Body of pancreas (tissue), 4 donors: ENCODE data around the gene GATA1. TPM values are rescaled to one million over a fixed set of nuclear protein-coding genes. Genes with fewer than 3 reads are reported as not detected.

Source experiments
- ATAC-seq: fragments of 150-250 bp; one replicate; pipeline ENCODE4 v1.9.1; 2016
- DNase-seq, 4 donors: peaks; one replicate each; pipeline ENCODE4 v3.0.0-alpha.2; 2019
- H3K27ac ChIP-seq, 4 donors: fragments of 200-600 bp; sonication (generic); 1 replicate in 3 of 4; 2 replicates in 1 of 4; pipeline versions ENCODE4 v1.5.1 to v1.6.1; 2016 to 2019; ENCODE audit warnings: mild to moderate bottlenecking in 1 of 4, mixed read lengths in 1 of 4, moderate library complexity in 1 of 4
- H3K27me3 ChIP-seq, 2 donors: fragments of 200-600 bp; sonication (generic); one replicate each; pipeline ENCODE4 v1.6.0; 2016; ENCODE audit warnings: mild to moderate bottlenecking in 1 of 2
- H3K36me3 ChIP-seq, 2 donors: fragments of 200-600 bp; sonication (generic); replicated peaks in 1 of 2; 2 replicates each; pipeline ENCODE4 v1.5.1; 2016; ENCODE audit warnings: low read depth in 2 of 2; ENCODE audit not compliant: insufficient read depth in 1 of 2
- H3K4me1 ChIP-seq: fragments of 200-600 bp; sonication (generic); one replicate; pipeline ENCODE4 v1.6.0; 2016
- H3K4me3 ChIP-seq, 2 donors: fragments of 200-600 bp; sonication (generic); 1 replicate in 1 of 2; 2 replicates in 1 of 2; pipeline ENCODE4 v1.5.1; 2016 to 2019
- H3K9me3 ChIP-seq, 3 donors: fragments of 200-600 bp; sonication (generic); 1 replicate in 2 of 3; 2 replicates in 1 of 3; pipeline ENCODE4 v1.5.1; 2016
- CTCF ChIP-seq, 7 experiments: fragments of 450-650 bp in 4 of 7; fragments of 200-600 bp in 3 of 7; sonication (generic) in 3 of 7; IDR thresholded peaks; one replicate each; pipeline ENCODE4 v1.5.1; 2016 to 2019; ENCODE audit warnings: antibody characterized with exemption in 7 of 7
- POLR2A ChIP-seq, 3 donors: fragments of 450-650 bp; IDR thresholded peaks; one replicate each; pipeline ENCODE4 v1.6.1; 2016; ENCODE audit warnings: antibody characterized with exemption in 3 of 3, mild to moderate bottlenecking in 2 of 3
- WGBS, 2 donors: methylation state at CpG; one replicate each; pipeline ENCODE4 v1.1.5; 2017; 5-methylcytosine and 5-hydroxymethylcytosine counted together
- intact Hi-C: fragments of 100-400 bp; cut with DNase I; formaldehyde crosslinking; loops from one replicate; pipeline ENCODE4 v1.15.1; 2023
- total RNA-seq, 2 donors: library from RNA; depleted of rRNA; stranded (reverse); fragments of >200 nt; gene quantifications; one replicate each; pipeline ENCODE4 v1.1.0, GENCODE V29; 2016

GATA1 gene
- total RNA-seq, 2 donors from 2014 or later, result not detected

- TF ChIP-seq CTCF (IDR thresholded peaks at IDR 0.05) (no peak), POLR2A (IDR thresholded peaks at IDR 0.05) (peak in 1 of 3 donors; percentile 48)
- Histone ChIP-seq H3K27ac (peak overlapping the region; percentile 77 to 96 (median 86)), H3K9me3 (no peaks in the 10 kb centered on the region), H3K4me1 (peaks cover 8% of the 10 kb centered on the region), H3K27me3 (no peaks in the 10 kb centered on the region), H3K4me3 (no peak overlapping the region), H3K36me3 (no peaks in the 10 kb centered on the region)
- intact Hi-C loops, result no loop called here
- ATAC-seq (no peak), DNase-seq (peak in 1 of 4 donors; percentile 5)
- 19 to 40% methylated on average over 10 to 17 of the region's 17 CpGs for WGBS, 2 donors
Observed at GRCh38 chrX:48800574-48801279, 14.3 kb downstream of the GATA1 start.

GRCh38 chrX:48801280-48802088, 15.1 kb downstream of the GATA1 start, which contains the start of gene HDAC6:
HDAC6 (plus strand) TSS chrX:48802067; CDS start chrX:48802693, 626 bp downstream.
- WGBS, 2 donors, result 1% methylated on average over 17 to 67 of the region's 89 CpGs
- Histone ChIP-seq H3K27ac (peak within 1 kb of the TSS; percentile 81 to 98 (median 93)), H3K4me3 (peak within 1 kb of the TSS; percentile 12 to 39), H3K27me3 (no peaks in the 10 kb centered on the region), H3K4me1 (peaks cover 8% of the 10 kb centered on the region), H3K9me3 (no peaks in the 10 kb centered on the region), H3K36me3 (no peaks in the 10 kb centered on the region)
- ATAC-seq (peak; percentile 88), DNase-seq (peak; percentile 96 to 98 (median 96))
- TF ChIP-seq POLR2A (IDR thresholded peaks at IDR 0.05), result peak in 1 of 3 donors; percentile 38
- TF ChIP-seq CTCF (IDR thresholded peaks at IDR 0.05), result peak in 1 of 7 experiments; percentile 22
- intact Hi-C loops, result no loop called here

- DNase-seq (peak; percentile 85 to 91 (median 88)), ATAC-seq (peak; percentile 64)
- Histone ChIP-seq H3K4me3 (peak overlapping the region in 1 of 2 donors; percentile 12), H3K27me3 (no peaks in the 10 kb centered on the region), H3K4me1 (peaks cover 8% of the 10 kb centered on the region), H3K9me3 (no peaks in the 10 kb centered on the region), H3K36me3 (no peaks in the 10 kb centered on the region), H3K27ac (peak overlapping the region; percentile 81 to 98 (median 93))
- TF ChIP-seq CTCF (IDR thresholded peaks at IDR 0.05), result peak in 3 of 7 experiments; percentile 23 to 29 (median 28)
- TF ChIP-seq POLR2A (IDR thresholded peaks at IDR 0.05), result peak; percentile 42 to 89 (median 83)
- intact Hi-C loops, result no loop called here
- WGBS, 2 donors, result 3 to 5% methylated on average over 27 to 31 of the region's 40 CpGs
Observed at GRCh38 chrX:48802089-48802904, 15.9 kb downstream of the GATA1 start.

GRCh38 chrX:48802905-48803200, 16.5 kb downstream of the GATA1 start:
- no peaks in the 10 kb centered on the region for H3K27me3 ChIP-seq
- no peaks in the 10 kb centered on the region for H3K36me3 ChIP-seq
- intact Hi-C loops, result no loop called here
- peaks cover 8% of the 10 kb centered on the region for H3K4me1 ChIP-seq
- TF ChIP-seq CTCF (IDR thresholded peaks at IDR 0.05), result no peak
- no peak for TF ChIP-seq POLR2A (IDR thresholded peaks at IDR 0.05)
- 27 to 37% methylated on average over 3 to 4 of the region's 4 CpGs for WGBS, 2 donors
- ATAC-seq (no peak), DNase-seq (no peak)
- H3K9me3 ChIP-seq, result no peaks in the 10 kb centered on the region
- peak overlapping the region in 3 of 4 donors; percentile 81 to 98 (median 98) for H3K27ac ChIP-seq
- no peak overlapping the region for H3K4me3 ChIP-seq
